ENCODE measurements around the gene RNFT2.

The RNFT2 gene

GRCh38 chr12:116832353-116832752 lies 94.2 kb downstream of the RNFT2 start:
- no peak for DNase-seq (ENCODE audit: low read depth in 3 of 3)

GRCh38 chr12:116833474-116833873 lies 95.4 kb downstream of the RNFT2 start:
- no peak for DNase-seq (ENCODE audit: low read depth in 3 of 3)

GRCh38 chr12:116835484-116835883 lies 97.4 kb downstream of the RNFT2 start:
- DNase-seq (ENCODE audit: low read depth in 3 of 3): no peak

GRCh38 chr12:116837097-116837496 lies 99.0 kb downstream of the RNFT2 start:
- DNase-seq (ENCODE audit: low read depth in 3 of 3): no peak

GRCh38 chr12:116838365-116838764 lies 100.2 kb downstream of the RNFT2 start:
- no peak for DNase-seq (ENCODE audit: low read depth in 3 of 3)

- DNase-seq (ENCODE audit: low read depth in 3 of 3): no peak
These were observed 101.2 kb downstream of the RNFT2 start for GRCh38 chr12:116839287-116839830.

- no peak for DNase-seq (ENCODE audit: low read depth in 3 of 3)
These were observed 105.0 kb downstream of the RNFT2 start for GRCh38 chr12:116843085-116843484.

- no peak for DNase-seq (ENCODE audit: low read depth in 3 of 3)
These were observed 111.1 kb downstream of the RNFT2 start for GRCh38 chr12:116849216-116849615.

GRCh38 chr12:116852303-116852702 lies 114.2 kb downstream of the RNFT2 start:
- no peak for DNase-seq (ENCODE audit: low read depth in 3 of 3)

GRCh38 chr12:116853507-116853906 lies 115.4 kb downstream of the RNFT2 start:
- DNase-seq (ENCODE audit: low read depth in 3 of 3): no peak

- no peak for DNase-seq (ENCODE audit: low read depth in 3 of 3)
These were observed 117.8 kb downstream of the RNFT2 start for GRCh38 chr12:116855744-116856470.

- no peak for DNase-seq (ENCODE audit: low read depth in 3 of 3)
These were observed 118.6 kb downstream of the RNFT2 start for GRCh38 chr12:116856729-116857128.

GRCh38 chr12:116859079-116859478 lies 121.0 kb downstream of the RNFT2 start:
- DNase-seq (ENCODE audit: low read depth in 3 of 3): no peak

- DNase-seq (ENCODE audit: low read depth in 3 of 3): no peak
These were observed 122.1 kb downstream of the RNFT2 start for GRCh38 chr12:116860263-116860662.

GRCh38 chr12:116861320-116861719 lies 123.2 kb downstream of the RNFT2 start:
- no peak for DNase-seq (ENCODE audit: low read depth in 3 of 3)

- DNase-seq (ENCODE audit: low read depth in 3 of 3): no peak
These were observed 124.1 kb downstream of the RNFT2 start for GRCh38 chr12:116862167-116862566.

GRCh38 chr12:116863275-116863767 lies 125.2 kb downstream of the RNFT2 start:
- no peak for DNase-seq (ENCODE audit: low read depth in 3 of 3)

GRCh38 chr12:116864371-116865160 lies 126.5 kb downstream of the RNFT2 start:
- no peak for DNase-seq (ENCODE audit: low read depth in 3 of 3)

GRCh38 chr12:116867523-116867922 lies 129.4 kb downstream of the RNFT2 start:
- no peak for DNase-seq (ENCODE audit: low read depth in 3 of 3)

- no peak for DNase-seq (ENCODE audit: low read depth in 3 of 3)
These were observed 132.2 kb downstream of the RNFT2 start for GRCh38 chr12:116870306-116870705.

- DNase-seq (ENCODE audit: low read depth in 3 of 3): no peak
These were observed 136.3 kb downstream of the RNFT2 start for GRCh38 chr12:116874324-116874995.

All from stimulated activated CD4-positive, alpha-beta T cell treated with anti-CD3 and anti-CD28 coated beads, TNF-alpha, amount 100 ng/mL, for 4 hours (primary cell).